Left ventricle myocardium inferior (tissue), 1 donor: ENCODE measurements around the gene IFT52. TPM values are rescaled to one million over a fixed set of nuclear protein-coding genes. Genes with fewer than 3 reads are reported as not detected.

ENCODE experiments used
- DNase-seq: peaks from one replicate; pipeline ENCODE4 v3.0.0-alpha.2; 2020
- H3K27ac ChIP-seq: fragments of 200-600 bp; replicated peaks from 2 replicates; pipeline ENCODE4 v1.8.0; 2021
- H3K27me3 ChIP-seq: fragments of 200-600 bp; 2 replicates; pipeline ENCODE4 v1.8.0; 2021; ENCODE audit warnings: low read depth
- H3K36me3 ChIP-seq: fragments of 200-600 bp; 2 replicates; pipeline ENCODE4 v1.8.0; 2021
- H3K4me1 ChIP-seq: fragments of 200-600 bp; 2 replicates; pipeline ENCODE4 v1.8.0; 2021
- H3K4me3 ChIP-seq: fragments of 200-600 bp; 2 replicates; pipeline ENCODE4 v1.8.0; 2021; ENCODE audit warnings: mild to moderate bottlenecking, moderate library complexity
- H3K9me3 ChIP-seq: fragments of 200-600 bp; replicated peaks from 2 replicates; pipeline ENCODE4 v1.8.0; 2021
- CTCF ChIP-seq: fragments of 200-600 bp; IDR thresholded peaks from 2 replicates; pipeline ENCODE4 v1.8.0; 2021; ENCODE audit warnings: antibody characterized with exemption, mild to moderate bottlenecking, borderline replicate concordance
- intact Hi-C: fragments of 100-400 bp; cut with micrococcal nuclease; formaldehyde crosslinking; loops from one replicate; pipeline ENCODE4 v1.11.0; 2022
- total RNA-seq: library from RNA; stranded (reverse); fragmentation: NEBNext Ultra II Directional; extraction: Animal tissue kit (Norgen Biotek cat#: 25700); gene quantifications from one replicate; pipeline ENCODE4 v1.2.1, GENCODE V29; 2021
- donor health status: DM: no; HTN: yes; CAD: no; lungs with severe emphysema.

IFT52 gene
- total RNA-seq, 1 donor from 2014 or later, result 6.6 TPM

GRCh38 chr20:43576108-43576507, 14.6 kb upstream of the IFT52 start:
- DNase-seq, result peak; percentile 49
- Histone ChIP-seq H3K4me3 (no peak overlapping the region), H3K4me1 (no peaks in the 10 kb centered on the region), H3K27ac (no peak overlapping the region), H3K9me3 (no peaks in the 10 kb centered on the region), H3K27me3 (no peaks in the 10 kb centered on the region), H3K36me3 (no peaks in the 10 kb centered on the region)
- intact Hi-C loops, result no loop called here
- TF ChIP-seq CTCF, result no peak

DNA sequence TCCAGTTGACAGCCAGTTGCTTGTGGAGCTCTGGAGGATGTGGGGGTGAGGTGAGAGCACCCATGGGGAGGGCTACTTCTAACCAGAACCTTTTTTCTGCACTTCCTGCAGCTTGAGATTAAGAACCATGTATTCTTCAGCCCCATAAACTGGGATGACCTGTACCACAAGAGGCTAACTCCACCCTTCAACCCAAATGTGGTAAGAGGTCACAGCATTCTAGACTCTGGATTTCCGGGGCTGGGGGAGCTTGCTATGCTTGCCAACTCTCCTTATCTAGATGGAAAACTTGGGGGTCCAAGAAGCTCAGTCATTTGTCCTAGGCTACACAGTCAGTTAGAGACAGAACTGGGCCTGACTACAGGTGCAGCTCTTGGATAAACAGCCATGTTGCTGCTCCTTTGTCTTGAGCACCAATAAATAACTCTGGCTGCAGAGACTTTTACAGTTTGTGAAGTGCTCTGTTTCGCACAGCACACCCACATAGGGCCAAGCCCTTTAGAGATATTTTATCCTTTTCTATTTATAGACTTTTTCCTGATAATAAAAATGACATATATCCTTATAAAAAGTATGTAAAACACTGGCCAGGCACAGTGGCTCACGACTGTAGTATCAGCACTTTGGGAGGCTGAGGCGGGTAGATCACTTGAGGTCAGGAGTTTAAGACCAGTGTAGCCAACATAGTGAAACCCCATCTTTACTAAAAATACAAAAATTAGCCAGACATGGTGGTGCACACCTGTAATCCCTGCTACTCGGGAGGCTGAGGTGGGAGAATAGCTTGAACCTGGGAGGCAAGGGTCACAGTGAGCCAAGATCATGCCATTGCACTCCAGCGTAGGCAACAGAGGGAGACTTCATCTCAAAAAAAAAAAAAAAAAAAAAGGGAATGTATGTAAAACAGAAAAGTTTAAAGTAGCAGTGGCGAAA, 10.6 kb upstream of the IFT52 start:
- no peaks in the 10 kb centered on the region for H3K4me1 ChIP-seq
- intact Hi-C loops, result no loop called here
- no peak for DNase-seq

DNA sequence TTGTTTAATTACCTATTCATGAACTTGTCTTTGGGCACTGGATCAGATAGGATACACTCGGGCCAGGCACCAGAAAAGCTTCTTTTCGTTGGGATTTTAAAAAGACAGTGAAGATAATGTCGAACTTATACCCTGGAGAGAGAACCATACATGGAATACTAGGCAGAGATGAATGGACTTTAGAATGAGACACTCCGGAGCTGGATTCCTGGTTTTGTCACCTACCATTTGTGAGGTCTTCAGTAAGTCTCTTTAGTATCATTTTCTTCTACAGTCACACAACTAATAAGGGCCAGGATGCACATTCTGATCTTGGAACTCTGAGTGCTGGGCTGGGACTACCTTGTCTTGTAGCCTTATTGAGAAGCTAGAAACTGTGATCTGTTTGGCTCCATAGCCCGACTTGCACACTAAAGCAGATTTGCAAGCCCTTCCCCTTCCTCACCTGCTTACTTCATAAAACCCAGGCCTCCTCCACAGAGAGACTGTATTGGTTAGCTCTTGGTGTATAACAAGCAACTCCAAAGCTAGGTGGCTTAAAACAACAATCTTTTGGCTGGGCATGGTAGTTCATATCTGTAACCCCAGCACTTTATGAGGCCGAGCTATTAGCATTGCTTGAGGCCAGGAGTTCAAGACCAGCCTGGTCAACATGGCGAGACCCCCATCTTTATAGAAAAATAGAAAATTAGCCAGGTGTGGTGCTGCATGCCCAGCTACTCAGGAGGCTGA, 7.4 kb upstream of the IFT52 start:
- Histone ChIP-seq H3K4me1 (no peaks in the 10 kb centered on the region), H3K9me3 (no peaks in the 10 kb centered on the region), H3K36me3 (no peaks in the 10 kb centered on the region), H3K27ac (no peak overlapping the region), H3K27me3 (no peaks in the 10 kb centered on the region), H3K4me3 (no peak overlapping the region)
- intact Hi-C loops, result no loop called here
- no peak for TF ChIP-seq CTCF
- DNase-seq, result no peak

More for the DNA sequence above, 10.6 kb upstream of the IFT52 start:
- TF ChIP-seq CTCF, result no peak
- H3K36me3 ChIP-seq, result no peaks in the 10 kb centered on the region
- no peaks in the 10 kb centered on the region for H3K9me3 ChIP-seq
- no peak overlapping the region for H3K4me3 ChIP-seq
- H3K27me3 ChIP-seq, result no peaks in the 10 kb centered on the region
- H3K27ac ChIP-seq, result no peak overlapping the region

DNA sequence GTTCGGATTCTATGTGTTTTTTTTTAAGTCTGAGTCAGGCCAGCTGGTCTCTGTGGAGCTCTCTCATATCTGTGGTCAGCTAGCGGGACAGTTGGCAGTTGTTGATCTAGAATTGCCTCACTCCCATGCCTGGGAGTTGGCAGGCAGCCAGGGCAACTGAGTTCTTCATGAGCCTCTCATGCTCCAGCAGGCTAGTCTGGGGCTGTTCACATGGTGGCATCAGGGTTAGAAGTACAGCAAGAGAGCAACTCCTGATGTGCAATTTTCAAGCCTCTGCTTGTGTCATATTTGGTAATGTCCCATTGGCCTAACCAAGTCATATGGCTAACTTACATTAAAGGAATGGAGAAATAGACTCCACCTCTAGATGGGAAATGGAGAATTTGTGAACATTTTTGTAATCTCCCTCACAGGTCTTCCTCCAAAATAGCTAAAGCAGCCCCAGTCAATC, 6.7 kb upstream of the IFT52 start:
- Histone ChIP-seq H3K27ac (no peak overlapping the region), H3K4me1 (no peaks in the 10 kb centered on the region), H3K27me3 (no peaks in the 10 kb centered on the region), H3K4me3 (no peak overlapping the region), H3K36me3 (no peaks in the 10 kb centered on the region), H3K9me3 (no peaks in the 10 kb centered on the region)
- TF ChIP-seq CTCF, result no peak
- intact Hi-C loops, result no loop called here
- DNase-seq, result peak; percentile 46

DNA sequence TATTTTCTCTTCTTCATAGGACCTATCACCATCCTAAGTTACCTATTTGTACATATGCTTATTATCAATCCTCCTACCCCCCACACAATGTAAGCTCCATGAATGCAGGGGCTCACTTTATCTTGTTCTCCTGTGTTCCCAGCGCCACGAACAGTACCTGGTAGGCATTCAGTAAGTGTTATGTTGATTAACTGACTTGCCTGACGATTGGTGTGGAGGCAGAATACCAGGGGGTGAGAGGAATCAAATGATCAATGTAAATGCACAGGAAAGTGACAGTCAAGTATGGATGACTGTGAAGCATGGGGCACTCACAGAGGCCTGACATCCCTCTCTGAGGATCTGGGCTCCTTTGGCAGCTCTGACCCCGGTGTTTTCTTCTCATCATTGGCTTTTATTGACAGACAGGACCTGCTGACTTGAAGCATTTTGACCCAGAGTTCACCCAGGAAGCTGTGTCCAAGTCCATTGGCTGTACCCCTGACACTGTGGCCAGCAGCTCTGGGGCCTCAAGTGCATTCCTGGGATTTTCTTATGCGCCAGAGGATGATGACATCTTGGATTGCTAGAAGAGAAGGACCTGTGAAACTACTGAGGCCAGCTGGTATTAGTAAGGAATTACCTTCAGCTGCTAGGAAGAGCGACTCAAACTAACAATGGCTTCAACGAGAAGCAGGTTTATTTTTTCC, 6.1 kb upstream of the IFT52 start:
- no peak for DNase-seq
- no peaks in the 10 kb centered on the region for H3K36me3 ChIP-seq
- no peak overlapping the region for H3K27ac ChIP-seq
- no peak overlapping the region for H3K4me3 ChIP-seq
- H3K4me1 ChIP-seq, result peaks cover under 1% of the 10 kb centered on the region
- H3K27me3 ChIP-seq, result no peaks in the 10 kb centered on the region
- no peak for TF ChIP-seq CTCF
- H3K9me3 ChIP-seq, result no peaks in the 10 kb centered on the region
- intact Hi-C loops, result no loop called here
